C4-2B (cell line): Measurements from ENCODE around the gene RRAS.

ENCODE experiments used
- H3K27ac ChIP-seq: fragments of 450-650 bp; 2 replicates; pipeline ENCODE4 v1.5.1; 2017
- CTCF ChIP-seq: fragments of 450-650 bp; conservative IDR thresholded peaks from 2 replicates; pipeline ENCODE4 v1.5.1; 2017; ENCODE audit warnings: mild to moderate bottlenecking
- ZFX ChIP-seq: fragments of 450-650 bp; IDR thresholded peaks from 2 replicates; pipeline ENCODE4 v1.6.1; 2017

Gene RRAS

GRCh38 chr19:49664171-49665035 is 24.5 kb upstream of the RRAS start:
- TF ChIP-seq ZFX, result no peak
- no peak for TF ChIP-seq CTCF
- peak overlapping the region; percentile 91 for H3K27ac ChIP-seq

- peak overlapping the region; percentile 91; the same call in 1 of the 2 replicates for H3K27ac ChIP-seq
Observed at GRCh38 chr19:49663224-49663623, 23.3 kb upstream of the RRAS start.

GRCh38 chr19:49662011-49662410 is 22.1 kb upstream of the RRAS start:
- TF ChIP-seq CTCF (no peak), ZFX (no peak)
- no peak overlapping the region for H3K27ac ChIP-seq

More at GRCh38 chr19:49663224-49663623, 23.3 kb upstream of the RRAS start:
- TF ChIP-seq ZFX (no peak), CTCF (no peak)

GRCh38 chr19:49660338-49660961 is 20.5 kb upstream of the RRAS start:
- TF ChIP-seq CTCF (no peak), ZFX (no peak)
- H3K27ac ChIP-seq, result no peak overlapping the region

GRCh38 chr19:49658566-49659442 is 18.9 kb upstream of the RRAS start:
- TF ChIP-seq CTCF, result no peak
- no peak for TF ChIP-seq ZFX
- no peak overlapping the region for H3K27ac ChIP-seq

GRCh38 chr19:49658139-49658517 is 18.2 kb upstream of the RRAS start:
- no peak overlapping the region for H3K27ac ChIP-seq
- TF ChIP-seq CTCF, result no peak
